Right ventricle myocardium superior (tissue), 1 donor: ENCODE data around the gene FAU. TPM values are rescaled to one million over a fixed set of nuclear protein-coding genes. Genes with fewer than 3 reads are reported as not detected.
"Not testable (repeated sequence)": the region's sequence is repeated elsewhere in the genome, so short reads cannot be mapped to it uniquely, and the experiment has no call there.

Experiments
- ATAC-seq: fragments of 200-7000 bp; cut with Tn5 transposase; one replicate; pipeline ENCODE4 v1.9.1; 2020; ENCODE audit warnings: mild to moderate bottlenecking; ENCODE audit not compliant: poor library complexity
- DNase-seq: peaks from one replicate; pipeline ENCODE4 v3.0.0-alpha.2; 2020
- intact Hi-C: fragments of 100-400 bp; cut with DNase I; formaldehyde crosslinking; loops from one replicate; pipeline ENCODE4 v1.11.2; 2022
- total RNA-seq: library from RNA; stranded (reverse); fragmentation: NEBNext Ultra II Directional; extraction: Animal tissue kit (Norgen Biotek cat#: 25700); gene quantifications from one replicate; pipeline ENCODE4 v1.2.1, GENCODE V29; 2021
- donor health status: DM: no; HTN: yes; CAD: no; lungs with severe emphysema.

FAU gene
- total RNA-seq, 1 donor from 2014 or later, result 666 TPM

DNA sequence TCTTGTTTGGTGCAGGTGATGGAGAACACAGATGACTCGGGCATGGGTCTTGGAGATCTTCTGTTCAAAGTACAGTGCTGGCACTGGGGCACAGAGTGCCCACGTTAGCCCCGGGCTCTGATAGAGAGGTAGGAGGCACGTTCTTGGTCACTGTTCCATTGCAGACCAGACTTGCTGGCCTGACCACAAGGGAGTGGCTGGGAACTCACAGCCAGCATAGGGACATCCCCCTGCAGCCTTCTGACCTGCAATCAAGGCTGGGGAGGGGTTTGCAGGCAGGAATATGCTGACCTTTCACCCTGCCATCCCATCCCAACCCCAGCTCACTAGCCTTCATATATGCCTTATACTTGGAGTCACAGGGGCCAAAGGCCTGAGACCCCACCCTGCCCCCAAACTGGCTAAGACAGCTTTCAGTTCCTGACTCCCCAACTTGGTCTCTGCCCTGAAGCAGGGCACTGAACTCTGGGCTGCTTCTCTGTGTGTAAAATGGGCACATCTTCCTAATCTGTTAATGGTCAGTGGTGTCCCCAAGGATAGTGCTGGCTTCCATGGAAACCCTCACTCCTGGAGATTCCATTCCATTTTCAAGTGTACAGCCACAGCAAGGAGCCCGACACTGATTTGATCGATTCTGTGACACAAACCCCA, 4.8 kb upstream of the FAU start:
- intact Hi-C loops, result no loop called here
- DNase-seq, result no peak
- ATAC-seq, result no peak

DNA sequence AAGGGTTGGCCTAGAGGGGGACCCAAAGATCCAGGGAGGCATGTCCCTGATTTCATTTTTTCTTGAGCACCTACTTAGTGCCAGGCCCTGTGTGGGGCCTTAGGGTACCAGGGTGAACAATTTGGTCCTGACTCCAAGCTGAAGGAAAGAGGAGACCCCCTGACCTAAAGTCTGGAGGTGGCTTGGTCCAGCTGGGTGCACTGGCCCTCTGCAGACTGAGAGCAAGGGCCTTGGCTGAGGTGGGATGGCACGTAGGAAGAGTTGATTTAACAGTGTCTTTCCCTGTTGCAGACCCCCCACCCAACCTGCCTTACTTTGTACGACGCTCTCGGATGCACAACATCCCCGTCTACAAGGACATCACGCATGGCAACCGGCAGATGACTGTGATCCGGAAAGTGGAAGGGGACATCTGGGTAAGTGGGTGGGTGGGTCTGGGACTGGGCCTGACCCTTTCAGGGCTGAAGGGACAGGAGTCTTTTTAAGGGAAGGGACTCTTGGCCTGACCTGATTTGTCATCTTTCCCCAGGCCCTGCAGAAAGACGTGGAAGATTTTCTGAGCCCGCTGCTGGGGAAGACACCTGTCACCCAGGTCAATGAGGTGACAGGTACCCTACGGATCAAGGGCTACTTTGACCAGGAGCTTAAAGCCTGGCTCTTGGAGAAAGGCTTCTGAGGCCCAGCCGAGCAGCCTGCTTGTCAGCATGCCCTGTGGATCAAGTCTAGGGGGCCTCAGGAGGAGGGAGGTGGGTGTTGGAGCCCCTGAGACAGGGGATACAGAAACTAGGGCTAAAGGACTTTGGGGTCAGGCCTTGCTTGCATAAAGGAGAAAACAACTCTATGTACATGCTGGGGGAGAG, 3.5 kb upstream of the FAU start:
- DNase-seq, result no peak
- no peak for ATAC-seq
- intact Hi-C loops, result no loop called here

DNA sequence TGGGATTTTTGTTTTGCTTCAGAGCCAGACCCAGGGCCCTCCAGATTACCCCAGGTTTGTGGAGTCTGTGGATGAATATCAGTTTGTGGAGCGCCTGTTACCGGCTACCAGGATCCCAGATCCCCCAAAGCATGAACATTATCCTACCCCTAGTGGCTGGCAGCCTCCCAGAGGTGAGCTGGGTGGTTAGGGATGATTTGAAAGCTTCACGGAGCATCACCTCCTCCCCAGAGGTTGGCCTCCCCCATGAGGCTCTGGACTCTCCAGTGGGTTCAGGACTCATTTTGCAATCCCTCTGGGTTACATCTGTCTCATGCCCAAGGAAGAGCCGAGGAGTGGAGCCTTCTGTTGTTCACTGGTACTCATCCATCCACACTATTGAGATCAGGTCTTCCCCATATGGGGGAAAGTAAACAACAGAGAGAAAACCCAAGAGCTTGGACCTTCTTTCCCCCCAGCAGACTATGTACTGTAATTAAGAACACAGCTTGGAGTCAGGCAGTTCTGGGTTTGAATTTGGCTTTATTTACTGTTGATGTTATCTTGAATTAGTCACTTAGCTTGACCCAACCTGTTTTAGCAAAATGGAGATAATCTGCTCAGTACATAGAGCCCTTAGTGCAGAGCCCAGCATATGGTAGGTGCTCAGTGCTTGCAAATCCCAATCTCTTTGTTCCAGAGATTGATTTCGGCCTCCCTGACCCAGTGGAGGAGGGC, 2.7 kb upstream of the FAU start:
- intact Hi-C loops, result no loop called here
- ATAC-seq, result no peak
- no peak for DNase-seq

DNA sequence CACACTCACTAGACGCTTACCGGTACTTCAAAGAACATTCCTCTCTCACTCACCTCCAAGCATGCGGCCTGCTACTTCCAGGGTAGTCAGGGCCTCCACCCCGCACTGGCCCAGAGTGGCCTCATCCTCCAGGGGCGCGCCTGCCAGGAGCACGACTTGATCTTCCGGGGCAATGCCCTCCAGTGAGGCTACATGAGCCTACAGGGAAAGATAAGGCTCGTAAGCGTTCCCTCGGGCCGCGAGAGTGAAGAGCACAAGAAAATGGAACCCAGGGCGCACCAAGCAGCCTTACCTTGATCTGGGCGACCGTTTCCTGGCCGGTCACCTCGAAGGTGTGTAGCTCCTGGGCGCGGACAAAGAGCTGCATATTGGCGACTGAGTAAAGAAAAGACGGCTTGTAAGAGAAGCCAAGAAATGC, 478 bp downstream of the FAU start:
- intact Hi-C loops, result no loop called here
- DNase-seq (no peak), ATAC-seq (no peak)

DNA sequence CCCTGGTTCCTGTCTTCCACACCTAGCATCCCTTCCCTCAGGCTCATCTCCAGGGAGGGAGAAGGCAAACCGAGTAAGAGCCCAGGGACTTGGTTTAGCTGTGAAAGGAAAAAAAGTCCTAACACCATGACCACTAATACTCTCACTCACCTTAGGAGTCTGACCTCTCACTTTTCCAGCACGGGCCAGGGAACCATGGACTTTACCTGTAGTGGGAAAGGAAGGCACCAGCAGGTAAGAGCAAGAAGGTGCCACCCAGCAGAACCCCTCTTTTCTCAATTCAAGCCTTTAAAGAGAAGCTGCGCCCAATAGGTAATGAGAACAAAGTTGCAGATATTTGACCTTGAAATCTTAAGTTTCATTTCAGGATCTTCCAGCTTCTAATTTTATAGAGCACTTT, 1.1 kb downstream of the FAU start:
- DNase-seq (no peak), ATAC-seq (no peak)
- intact Hi-C loops, result no loop called here

DNA sequence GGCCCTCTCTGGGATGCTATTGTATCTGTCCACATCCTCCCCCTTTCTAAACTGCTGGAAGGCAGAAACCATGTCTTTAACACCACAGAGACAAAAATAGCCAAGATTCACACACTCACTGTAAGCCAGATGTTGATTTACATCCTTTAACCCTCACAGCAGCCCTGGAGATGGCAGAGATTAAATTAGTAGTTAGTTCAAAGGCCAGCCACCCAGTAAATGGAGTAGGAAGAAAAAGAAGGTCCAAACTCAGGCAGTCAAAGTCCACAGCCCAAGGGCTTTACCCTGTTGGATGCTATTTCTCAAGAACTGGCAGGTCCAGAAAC, 2.3 kb downstream of the FAU start:
- no peak for DNase-seq
- intact Hi-C loops, result loop anchor here (10.0 kb wide), 1 partner anchor 275 kb away; the partner anchor contains the start of gene CDC42BPG
- ATAC-seq, result no peak

DNA sequence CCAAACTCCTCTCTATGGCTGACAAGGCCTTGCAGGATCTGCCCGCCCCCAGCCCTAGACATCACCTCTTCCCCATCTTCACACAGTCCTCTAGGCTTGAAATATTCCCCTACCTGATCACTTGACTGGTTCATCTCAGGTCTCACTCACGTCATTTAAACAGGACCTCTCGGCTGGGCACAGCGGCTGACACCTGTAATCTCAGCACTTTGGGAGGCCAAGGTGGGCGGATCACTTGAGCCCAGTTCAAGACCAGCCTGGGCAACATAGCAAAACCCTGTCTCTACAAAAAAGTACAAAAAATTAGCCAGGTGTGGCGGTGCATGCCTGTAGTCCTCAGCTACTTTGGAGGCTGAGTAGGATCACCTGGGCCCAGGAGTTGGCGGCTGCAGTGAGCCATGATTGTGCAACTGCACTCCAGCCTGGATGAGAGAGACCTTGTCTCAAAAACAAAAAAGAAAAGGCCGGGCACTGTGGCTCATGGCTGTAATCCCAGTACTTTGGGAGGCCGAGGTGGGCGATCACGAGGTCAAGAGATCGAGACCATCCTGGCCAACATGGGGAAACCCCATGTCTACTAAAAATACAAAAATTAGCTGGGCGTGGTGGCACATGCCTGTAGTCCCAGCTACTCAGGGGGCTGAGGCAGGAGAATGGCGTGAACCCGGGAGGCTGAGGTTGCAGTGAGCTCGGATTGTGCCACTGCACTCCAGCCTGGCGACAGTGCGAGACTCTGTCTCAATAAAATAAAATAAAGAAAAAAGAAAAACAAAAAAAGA, 2.9 kb downstream of the FAU start:
- not testable (repeated sequence) for DNase-seq, ATAC-seq
- intact Hi-C loops, result loop anchor here (10.0 kb wide), 1 partner anchor 274 kb away; the partner anchor contains the start of gene CDC42BPG

DNA sequence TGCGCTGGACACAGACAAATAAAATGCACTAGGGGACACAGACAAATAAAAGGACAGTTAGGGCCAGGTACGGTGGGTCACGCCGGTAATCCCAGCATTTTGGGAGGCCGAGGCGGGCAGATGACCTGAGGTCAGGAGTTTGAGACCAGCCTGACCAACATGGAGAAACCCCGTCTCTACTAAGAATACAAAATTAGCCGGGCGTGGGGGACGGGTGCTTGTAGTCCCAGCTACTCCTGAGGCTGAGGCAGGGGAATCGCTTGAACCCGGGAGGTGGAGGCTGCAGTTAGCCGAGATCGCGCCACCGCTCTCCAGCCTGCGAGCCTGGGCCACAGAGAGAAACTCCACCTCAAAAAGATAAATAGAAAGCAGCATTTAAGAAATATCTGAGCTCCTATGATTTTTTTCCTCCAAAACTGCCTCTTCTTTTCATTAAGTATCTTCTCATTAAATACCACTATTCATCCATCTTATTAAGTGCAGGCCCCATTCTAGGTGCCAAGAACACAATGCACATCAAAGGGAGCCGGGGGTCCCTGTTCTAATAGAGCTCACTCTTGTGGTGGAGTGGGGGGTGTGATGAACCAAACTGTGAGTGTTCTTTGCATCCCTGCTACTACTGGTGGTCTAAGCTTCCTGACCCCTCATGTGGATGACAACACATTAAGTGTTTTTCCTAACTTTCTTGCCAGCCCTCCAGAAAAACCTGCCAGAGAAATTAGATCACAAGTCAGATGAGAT, 3.7 kb downstream of the FAU start:
- intact Hi-C loops, result loop anchor here (10.0 kb wide), 1 partner anchor 273 kb away; the partner anchor contains the start of gene CDC42BPG
- DNase-seq (no peak), ATAC-seq (no peak)

DNA sequence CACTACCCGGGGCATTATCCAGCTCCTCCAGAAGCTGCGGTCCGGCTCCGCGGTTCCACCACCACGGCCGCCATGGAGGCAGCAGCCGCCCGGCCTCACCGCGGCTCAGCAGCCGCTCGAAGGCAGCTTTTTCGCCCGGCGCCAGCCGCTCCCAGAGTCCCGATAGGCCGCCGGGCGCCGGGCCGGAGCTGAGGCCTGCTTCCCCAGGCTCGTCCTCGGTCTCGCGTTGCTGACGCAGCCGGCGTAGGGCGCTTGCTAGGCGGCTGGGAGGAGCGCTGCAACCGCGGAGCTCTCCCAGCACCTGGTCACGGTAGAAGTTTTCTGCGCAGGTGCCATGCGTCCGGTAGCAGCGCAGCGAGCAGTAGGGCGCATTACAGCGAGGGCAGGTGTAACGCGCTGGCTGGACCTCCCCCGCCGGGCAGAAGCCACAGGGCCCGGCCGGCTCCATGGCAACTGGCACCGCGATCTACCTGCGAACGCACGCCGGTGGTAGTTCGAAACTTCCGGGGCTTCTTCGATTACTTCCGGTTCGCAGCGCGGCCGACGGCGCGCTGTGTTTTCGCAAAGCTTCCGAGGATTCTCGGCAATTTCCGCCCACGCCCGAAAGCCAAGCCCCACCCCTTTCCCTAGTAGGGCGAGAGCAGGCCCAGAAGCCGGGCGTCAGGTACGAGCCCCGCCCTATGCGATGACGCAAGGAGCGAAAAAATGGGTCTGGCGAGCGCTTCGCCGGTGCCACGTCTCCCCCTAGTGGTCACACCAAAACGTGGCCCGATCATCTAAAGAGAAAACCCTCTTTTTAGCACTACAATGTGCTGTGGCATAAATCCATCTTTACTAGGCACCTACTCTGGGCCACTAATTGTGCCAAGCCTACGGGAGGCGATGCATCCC, 4.5 kb downstream of the FAU start, which contains the start of gene ZNHIT2:
Gene ZNHIT2, minus strand, starts transcription at position 496 of the 891 bp plus-strand sequence. Its CDS starts 48 bp downstream, at position 448.
- intact Hi-C loops, result loop anchor here (10.0 kb wide), 1 partner anchor 273 kb away; the partner anchor contains the start of gene CDC42BPG
- DNase-seq (peak; percentile 100), ATAC-seq (peak; percentile 88)

DNA sequence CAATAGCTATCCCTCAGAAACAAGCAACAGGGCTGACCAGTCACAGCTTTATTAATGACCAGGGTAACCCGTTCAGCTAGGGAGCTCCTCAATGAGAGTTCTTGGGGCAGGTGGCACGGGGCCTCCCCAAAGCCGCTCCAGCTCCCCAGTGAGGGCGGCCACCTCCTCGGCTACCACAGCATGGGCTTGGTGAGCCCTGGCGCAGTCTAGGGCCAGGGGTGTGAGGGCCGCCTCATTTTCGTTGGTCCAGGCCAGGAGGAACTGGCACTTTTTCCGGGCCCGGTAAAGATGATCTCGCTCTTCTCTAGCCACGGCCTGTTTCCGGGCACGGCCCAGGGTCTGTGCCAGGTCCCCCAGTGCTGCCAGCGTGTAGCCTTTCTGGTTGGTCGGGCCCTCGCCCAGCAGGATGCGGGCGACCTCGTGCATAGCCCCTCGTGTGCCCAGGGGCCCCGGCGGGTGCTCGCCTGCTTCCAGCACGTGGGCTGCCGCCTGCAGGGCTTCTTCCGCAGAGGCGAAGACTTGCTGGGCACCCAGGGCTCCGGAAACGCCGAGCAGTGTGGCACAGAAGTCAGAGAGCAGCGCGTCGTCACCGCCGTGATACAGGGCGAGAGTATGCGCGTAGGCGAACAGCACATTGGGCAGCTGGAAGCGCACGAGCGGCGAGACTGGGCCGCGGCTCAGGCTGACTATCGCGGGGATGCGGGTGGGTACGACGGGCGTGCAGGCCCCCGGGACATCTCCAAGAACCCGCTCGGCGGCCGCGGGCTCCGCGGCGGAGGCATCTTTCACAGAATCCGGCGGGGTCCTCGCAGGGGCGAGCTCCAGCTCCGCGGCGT, 5.3 kb downstream of the FAU start:
- ATAC-seq, result peak; percentile 4
- no peak for DNase-seq
- intact Hi-C loops, result loop anchor here (10.0 kb wide), 1 partner anchor 272 kb away; the partner anchor contains the start of gene CDC42BPG

DNA sequence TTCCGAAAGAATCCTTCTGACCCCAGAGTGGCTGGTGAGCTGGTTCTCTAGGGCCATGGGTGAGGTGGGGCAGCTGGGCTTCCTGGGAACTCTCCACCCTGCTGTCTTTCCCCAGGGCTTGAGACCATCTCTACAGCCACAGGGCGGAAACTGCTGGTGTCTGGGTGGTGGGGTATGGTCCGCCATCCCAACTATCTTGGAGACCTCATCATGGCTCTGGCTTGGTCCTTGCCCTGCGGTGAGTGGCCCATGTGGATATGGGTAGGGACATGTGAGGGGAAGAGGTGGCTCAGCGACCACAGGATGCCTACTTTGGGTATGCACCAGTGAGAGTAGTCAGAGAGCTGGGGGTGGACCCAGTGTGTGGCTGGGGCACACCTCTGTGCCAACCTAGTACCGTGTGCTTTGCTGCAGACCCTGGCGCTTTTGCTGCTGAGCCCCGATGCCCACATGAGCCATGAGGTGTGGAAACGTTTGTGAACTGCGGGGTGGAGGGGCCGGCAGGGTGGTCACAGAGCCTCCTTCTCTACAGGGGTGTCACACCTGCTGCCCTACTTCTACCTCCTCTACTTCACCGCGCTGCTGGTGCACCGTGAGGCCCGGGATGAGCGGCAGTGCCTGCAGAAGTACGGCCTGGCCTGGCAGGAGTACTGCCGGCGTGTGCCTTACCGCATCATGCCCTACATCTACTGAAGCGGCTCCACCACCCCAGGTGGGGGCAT, 6.4 kb downstream of the FAU start:
- DNase-seq (no peak), ATAC-seq (no peak)
- intact Hi-C loops, result loop anchor here (10.0 kb wide), 1 partner anchor 271 kb away; the partner anchor contains the start of gene CDC42BPG

DNA sequence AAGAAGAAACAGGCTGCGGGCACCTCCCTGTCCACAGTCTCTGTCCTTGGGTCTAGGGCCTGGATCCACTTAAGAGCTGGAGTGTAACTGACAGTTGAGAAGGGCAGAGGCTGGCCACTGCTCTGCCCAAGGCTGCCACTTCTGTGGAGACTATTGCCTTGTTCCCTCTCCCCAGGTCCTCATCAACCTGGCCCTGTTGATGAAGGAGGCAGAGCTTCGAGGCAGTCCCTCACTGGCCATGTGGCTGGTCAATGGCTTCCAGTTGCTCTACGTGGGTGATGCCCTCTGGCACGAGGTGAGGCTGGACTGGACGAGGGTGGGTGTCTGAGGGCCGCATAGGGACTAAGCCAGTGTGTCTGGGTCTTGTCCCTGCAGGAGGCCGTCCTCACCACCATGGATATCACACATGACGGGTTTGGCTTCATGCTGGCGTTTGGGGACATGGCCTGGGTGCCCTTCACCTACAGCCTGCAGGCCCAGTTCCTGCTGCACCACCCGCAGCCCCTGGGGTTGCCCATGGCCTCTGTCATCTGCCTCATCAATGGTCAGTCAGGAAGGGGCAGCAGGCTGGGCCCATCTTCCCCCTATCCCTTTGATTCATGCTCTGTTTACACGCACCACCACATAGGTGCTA, 7.3 kb downstream of the FAU start:
- ATAC-seq (no peak), DNase-seq (no peak)
- intact Hi-C loops, result loop anchor here (10.0 kb wide), 1 partner anchor 270 kb away; the partner anchor contains the start of gene CDC42BPG

DNA sequence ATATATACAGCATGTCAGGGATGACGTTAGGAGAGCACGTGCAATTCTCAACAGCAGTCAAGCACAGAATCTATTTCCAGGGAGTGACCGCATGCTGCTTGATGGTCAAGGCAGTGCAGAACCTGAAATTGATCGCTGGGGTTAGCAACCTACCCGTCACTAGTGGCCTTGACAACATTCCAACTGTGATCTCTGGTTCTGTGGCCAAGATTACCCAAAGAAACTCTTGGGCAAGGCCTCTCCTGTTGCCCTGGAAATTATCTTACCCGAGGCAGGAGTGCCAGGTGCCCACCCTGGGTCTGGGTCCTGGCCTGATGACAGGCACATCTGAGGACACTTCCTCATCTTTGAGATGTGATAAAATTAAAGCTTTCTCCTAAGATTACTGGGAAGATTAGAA, 8.1 kb downstream of the FAU start:
- DNase-seq (no peak), ATAC-seq (no peak)
- intact Hi-C loops, result loop anchor here (10.0 kb wide), 1 partner anchor 269 kb away; the partner anchor contains the start of gene CDC42BPG

DNA sequence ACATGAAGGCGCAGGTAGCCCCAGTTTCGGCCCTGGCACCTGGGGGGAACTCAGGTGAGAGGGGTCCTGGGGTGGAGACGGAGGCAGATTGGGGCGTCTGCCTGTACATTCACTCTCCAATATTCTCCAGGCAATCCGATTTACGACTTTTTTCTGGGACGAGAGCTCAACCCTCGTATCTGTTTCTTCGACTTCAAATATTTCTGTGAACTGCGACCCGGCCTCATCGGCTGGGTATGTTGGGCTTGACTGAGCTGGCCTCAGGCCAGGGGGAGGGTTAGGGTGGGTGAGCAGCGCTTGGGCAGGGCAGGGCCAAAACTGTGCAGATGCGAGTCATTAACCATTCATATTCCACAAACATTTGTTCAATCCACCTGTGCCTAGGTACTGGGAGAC, 8.6 kb downstream of the FAU start:
- no peak for ATAC-seq
- no peak for DNase-seq
- intact Hi-C loops, result loop anchor here (10.0 kb wide), 1 partner anchor 269 kb away; the partner anchor contains the start of gene CDC42BPG
